Bronchial epithelial cell (primary cell): ENCODE measurements around the gene SHBG. TPM values are rescaled to one million over a fixed set of nuclear protein-coding genes. Genes with fewer than 3 reads are reported as not detected.

ENCODE experiments used
- DNase-seq: peaks from one replicate; pipeline ENCODE4 v3.0.0-alpha.2; 2010; ENCODE audit warnings: low read depth
- FAIRE-seq: peaks from 2 replicates; lab custom pipeline; 2011; peaks lifted over from hg19 to GRCh38; lab: Jason Lieb, UNC
- H3K27me3 ChIP-seq: 2 replicates; pipeline ENCODE4 v1.5.1; 2011; ENCODE audit warnings: low read length; ENCODE audit not compliant: control insufficient read depth, insufficient read depth
- H3K36me3 ChIP-seq: 2 replicates; pipeline ENCODE4 v1.5.1; 2011; ENCODE audit warnings: low read length; ENCODE audit not compliant: control insufficient read depth, insufficient read depth
- H3K4me3 ChIP-seq: 2 replicates; pipeline ENCODE4 v1.5.1; 2011; ENCODE audit warnings: mild to moderate bottlenecking, low read depth, low read length, control low read depth
- CTCF ChIP-seq: IDR thresholded peaks from 2 replicates; pipeline ENCODE4 v1.5.1; 2011; ENCODE audit warnings: mild to moderate bottlenecking, moderate library complexity, low read length, control low read depth, inconsistent platforms; ENCODE audit not compliant: insufficient read depth, severe bottlenecking
- total RNA-seq: library from RNA; depleted of rRNA; stranded (reverse); fragments of >200 nt; gene quantifications from 2 replicates; pipeline ENCODE4 v1.2.1, GENCODE V29; 2014

The SHBG gene
- total RNA-seq, 1 donor from 2014 or later: not detected

GRCh38 chr17:7673239-7673638, 43.3 kb downstream of the SHBG start:
- H3K4me3 ChIP-seq: no peak overlapping the region
- FAIRE-seq: no peak
- H3K36me3 ChIP-seq: peaks cover 28% of the 10 kb centered on the region
- no peak for DNase-seq
- TF ChIP-seq CTCF: peak; percentile 36
- H3K27me3 ChIP-seq: no peaks in the 10 kb centered on the region

GRCh38 chr17:7674934-7675333, 45.0 kb downstream of the SHBG start:
- peak; percentile 66 for FAIRE-seq

DNA sequence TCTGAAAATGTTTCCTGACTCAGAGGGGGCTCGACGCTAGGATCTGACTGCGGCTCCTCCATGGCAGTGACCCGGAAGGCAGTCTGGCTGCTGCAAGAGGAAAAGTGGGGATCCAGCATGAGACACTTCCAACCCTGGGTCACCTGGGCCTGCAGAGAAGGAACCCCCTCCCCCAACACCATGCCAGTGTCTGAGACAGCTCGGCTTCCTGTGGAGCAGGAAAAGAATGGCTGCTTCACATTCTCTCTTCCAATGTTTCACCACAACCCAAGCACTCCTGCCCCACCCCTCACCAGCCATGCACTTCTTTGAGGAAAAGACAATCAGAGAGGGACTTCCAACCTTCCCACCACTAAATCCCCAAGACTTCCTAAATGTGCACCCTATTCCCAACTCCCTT, 46.6 kb downstream of the SHBG start:
- Histone ChIP-seq H3K4me3 (no peak overlapping the region), H3K36me3 (peaks cover 23% of the 10 kb centered on the region), H3K27me3 (no peaks in the 10 kb centered on the region)
- DNase-seq (no peak), FAIRE-seq (no peak)
- TF ChIP-seq CTCF: no peak

More at GRCh38 chr17:7674934-7675333, 45.0 kb downstream of the SHBG start:
- no peak for DNase-seq
- Histone ChIP-seq H3K4me3 (no peak overlapping the region), H3K36me3 (peaks cover 25% of the 10 kb centered on the region), H3K27me3 (no peaks in the 10 kb centered on the region)
- no peak for TF ChIP-seq CTCF

- FAIRE-seq: no peak
- DNase-seq: no peak
- TF ChIP-seq CTCF: no peak
- Histone ChIP-seq H3K4me3 (no peak overlapping the region), H3K27me3 (no peaks in the 10 kb centered on the region), H3K36me3 (peaks cover 21% of the 10 kb centered on the region)
These were observed 47.6 kb downstream of the SHBG start for GRCh38 chr17:7677388-7678067.

Other genes with a start within 250 kb of the SHBG start
- gene TNK1, start 249.0 kb upstream of the SHBG start, total RNA-seq: 7.4 and 11.8 TPM in 2 replicates
- 9.0 and 13.2 TPM in 2 replicates for gene PLSCR3, start 235.6 kb upstream of the SHBG start, total RNA-seq
- gene TMEM256, start 226.0 kb upstream of the SHBG start, total RNA-seq: 40.3 and 67.7 TPM in 2 replicates
- 0.79 and 1.2 TPM in 2 replicates for gene NLGN2, start 222.3 kb upstream of the SHBG start, total RNA-seq
- gene SPEM1, start 209.8 kb upstream of the SHBG start, total RNA-seq: 0.13 TPM in 1 of 2 replicates, not detected in the other
- not detected in 2 replicates for gene SPEM2, start 204.5 kb upstream of the SHBG start, total RNA-seq
- not detected in 2 replicates for gene SPEM3, start 201.3 kb upstream of the SHBG start, total RNA-seq
- gene TMEM102, start 194.7 kb upstream of the SHBG start, total RNA-seq: 7.3 and 12.6 TPM in 2 replicates
- gene FGF11, start 190.6 kb upstream of the SHBG start, total RNA-seq: 12.4 and 28.3 TPM in 2 replicates
- 9.7 and 16.8 TPM in 2 replicates for gene CHRNB1, start 185.1 kb upstream of the SHBG start, total RNA-seq
- gene ZBTB4, start 150.5 kb upstream of the SHBG start, total RNA-seq: 8.7 and 9.2 TPM in 2 replicates
- not detected in 2 replicates for gene SLC35G6, start 148.7 kb upstream of the SHBG start, total RNA-seq
- gene POLR2A, start 145.8 kb upstream of the SHBG start, total RNA-seq: 38.4 and 79.6 TPM in 2 replicates
- gene TNFSF12, start 81.1 kb upstream of the SHBG start, total RNA-seq: 0.53 and 1.0 TPM in 2 replicates
- 2.6 and 3.7 TPM in 2 replicates for gene TNFSF13, start 71.4 kb upstream of the SHBG start, total RNA-seq
- gene SENP3, start 68.2 kb upstream of the SHBG start, total RNA-seq: 94.7 and 129 TPM in 2 replicates
- 11.3 and 16.4 TPM in 2 replicates for gene CD68, start 50.5 kb upstream of the SHBG start, total RNA-seq
- gene MPDU1, start 46.3 kb upstream of the SHBG start, total RNA-seq: 54.7 and 56.3 TPM in 2 replicates
- gene SOX15, start 40.0 kb upstream of the SHBG start, total RNA-seq: 23.4 and 41.7 TPM in 2 replicates
- gene FXR2, start 15.2 kb upstream of the SHBG start, total RNA-seq: 42.1 and 43.2 TPM in 2 replicates
- gene SAT2, start 2.3 kb upstream of the SHBG start, total RNA-seq: 23.9 and 38.7 TPM in 2 replicates
- gene ATP1B2, start 20.8 kb downstream of the SHBG start, total RNA-seq: not detected in 2 replicates
- gene TP53, start 57.4 kb downstream of the SHBG start, total RNA-seq: 9.2 and 15.1 TPM in 2 replicates
- 3.5 and 4.2 TPM in 2 replicates for gene WRAP53, start 58.3 kb downstream of the SHBG start, total RNA-seq
- under 0.01 TPM in 2 replicates for gene EFNB3, start 75.1 kb downstream of the SHBG start, total RNA-seq
- gene DNAH2, start 87.6 kb downstream of the SHBG start, total RNA-seq: under 0.01 and 0.26 TPM in 2 replicates
- gene KDM6B, start 204.1 kb downstream of the SHBG start, total RNA-seq: 2.9 and 6.0 TPM in 2 replicates
- 0.64 TPM in 1 of 2 replicates, not detected in the other for gene TMEM88, start 224.9 kb downstream of the SHBG start, total RNA-seq
- gene NAA38, start 227.4 kb downstream of the SHBG start, total RNA-seq: 36.6 and 47.5 TPM in 2 replicates
- 6.5 and 9.0 TPM in 2 replicates for gene CYB5D1, start 227.9 kb downstream of the SHBG start, total RNA-seq